Measurements from ENCODE around the gene OR51F1.
"Not testable (repeated sequence)": the region's sequence is repeated elsewhere in the genome, so short reads cannot be mapped to it uniquely, and the experiment has no call there.

Gene OR51F1

GRCh38 chr11:4769838-4770237 is at the start of gene OR51F1:
Gene OR51F1 (minus strand): TSS chr11:4769938. CDS start chr11:4769938, 0 bp downstream.
- DNase-seq, result no peak

- DNase-seq, result no peak
These were observed 39.5 kb upstream of the OR51F1 start for GRCh38 chr11:4809246-4809645.

- no peak for DNase-seq
These were observed 38.7 kb upstream of the OR51F1 start for GRCh38 chr11:4808476-4808875.

GRCh38 chr11:4804280-4804679 is 34.5 kb upstream of the OR51F1 start, which contains the start of gene OR52R1:
Gene OR52R1 (minus strand): TSS chr11:4804380. CDS start chr11:4804380, 0 bp downstream.
- DNase-seq, result no peak

GRCh38 chr11:4801316-4801715 is 31.6 kb upstream of the OR51F1 start:
- DNase-seq, result not testable (repeated sequence)

GRCh38 chr11:4798427-4799183 is 28.9 kb upstream of the OR51F1 start:
- DNase-seq, result no peak

GRCh38 chr11:4797206-4797605 is 27.5 kb upstream of the OR51F1 start:
- no peak for DNase-seq

- DNase-seq, result no peak
These were observed 12.7 kb upstream of the OR51F1 start for GRCh38 chr11:4782454-4782853.

GRCh38 chr11:4768094-4768493 is 1.6 kb downstream of the OR51F1 start:
- DNase-seq, result no peak

GRCh38 chr11:4766420-4767043 is 3.2 kb downstream of the OR51F1 start:
- DNase-seq, result no peak

- DNase-seq, result no peak
These were observed 6.6 kb downstream of the OR51F1 start for GRCh38 chr11:4763096-4763495.

GRCh38 chr11:4751201-4751600 is 18.5 kb downstream of the OR51F1 start:
- no peak for DNase-seq

GRCh38 chr11:4748438-4748837 is 21.3 kb downstream of the OR51F1 start:
- no peak for DNase-seq

- DNase-seq, result no peak
These were observed 29.0 kb downstream of the OR51F1 start for GRCh38 chr11:4740735-4741134.

- no peak for DNase-seq
These were observed 42.6 kb downstream of the OR51F1 start for GRCh38 chr11:4727171-4727570.

GRCh38 chr11:4722616-4723534 is 46.9 kb downstream of the OR51F1 start:
- not testable (repeated sequence) for DNase-seq
